Gastrocnemius medialis (tissue), 4 donors: ENCODE measurements around the gene CAPZA2. TPM values are rescaled to one million over a fixed set of nuclear protein-coding genes. Genes with fewer than 3 reads are reported as not detected.
"Not testable (repeated sequence)": the region's sequence is repeated elsewhere in the genome, so short reads cannot be mapped to it uniquely, and the experiment has no call there.

Experiments used
- ATAC-seq, 2 donors: fragments of 150-250 bp; one replicate each; pipeline ENCODE4 v1.9.1; 2016
- DNase-seq, 2 donors: peaks; one replicate each; pipeline ENCODE4 v3.0.0-alpha.2; 2019
- H3K27ac ChIP-seq, 4 donors: fragments of 200-600 bp; sonication (generic); 1 replicate in 1 of 4; 2 replicates in 3 of 4; pipeline ENCODE4 v1.5.1; 2016 to 2018; ENCODE audit warnings: mild to moderate bottlenecking in 2 of 4, moderate library complexity in 1 of 4
- H3K27me3 ChIP-seq, 3 donors: fragments of 200-600 bp; sonication (generic) in 2 of 3; 1 replicate in 1 of 3; 2 replicates in 2 of 3; pipeline versions ENCODE4 v1.5.1 to v1.6.0; 2016 to 2019; ENCODE audit warnings: mild to moderate bottlenecking in 1 of 3, moderate library complexity in 1 of 3
- H3K36me3 ChIP-seq, 2 donors: fragments of 200-600 bp; sonication (generic) in 1 of 2; one replicate each; pipeline ENCODE4 v1.5.1; 2017 to 2018
- H3K4me1 ChIP-seq, 2 donors: fragments of 200-600 bp; sonication (generic) in 1 of 2; one replicate each; pipeline ENCODE4 v1.5.1; 2016 to 2017; ENCODE audit warnings: mild to moderate bottlenecking in 2 of 2
- H3K4me3 ChIP-seq, 4 donors: fragments of 200-600 bp; sonication (generic) in 3 of 4; 1 replicate in 1 of 4; 2 replicates in 3 of 4; pipeline ENCODE4 v1.5.1; 2016 to 2019; ENCODE audit warnings: mild to moderate bottlenecking in 2 of 4
- H3K9me3 ChIP-seq, 3 donors: fragments of 200-600 bp; sonication (generic) in 2 of 3; 1 replicate in 1 of 3; 2 replicates in 2 of 3; pipeline ENCODE4 v1.5.1; 2016 to 2019
- CTCF ChIP-seq, 5 experiments: fragments of 450-650 bp in 3 of 5; fragments of 200-600 bp in 2 of 5; sonication (generic) in 2 of 5; IDR thresholded peaks in 4 of 5; conservative IDR thresholded peaks in 1 of 5; 1 replicate in 4 of 5; 2 replicates in 1 of 5; pipeline ENCODE4 v1.5.1; 2016 to 2019; ENCODE audit warnings: antibody characterized with exemption in 5 of 5, mild to moderate bottlenecking in 3 of 5, moderate library complexity in 3 of 5
- POLR2A ChIP-seq, 2 donors: fragments of 450-650 bp; IDR thresholded peaks; one replicate each; pipeline ENCODE4 v1.6.1; 2017; ENCODE audit warnings: antibody characterized with exemption in 2 of 2, mild to moderate bottlenecking in 2 of 2, moderate library complexity in 2 of 2
- in situ Hi-C, 4 donors: fragments of 200-750 bp; cut with MboI; loops; one replicate each; pipeline versions ENCODE4 v1.15.0 to v1.8.0; 2017; ENCODE audit warnings: low sequenced_read_pairs in 4 of 4
- intact Hi-C: fragments of 100-400 bp; cut with DNase I; formaldehyde crosslinking; loops from one replicate; pipeline ENCODE4 v1.15.1; 2023; ENCODE audit warnings: low total_unique reads
- total RNA-seq, 4 donors: library from RNA; depleted of rRNA; stranded (reverse); fragments of >200 nt; gene quantifications; one replicate each; pipeline versions ENCODE4 v1.1.0 to v1.2.3, GENCODE V29; 2016

The CAPZA2 gene
- total RNA-seq, 4 donors from 2014 or later = 110 to 158 (median 137) TPM

- intact Hi-C loops = loop anchor here (10.0 kb wide), 1 partner anchor 283 kb away; the partner anchor contains the start of gene MET
- no peaks in the 10 kb centered on the region for H3K9me3 ChIP-seq
- in situ Hi-C loops = loop anchor here in 1 of 4 donors (10.0 kb wide), 1 partner anchor 93 kb away; the partner anchor contains the start of gene CAPZA2
- H3K4me3 ChIP-seq = no peak overlapping the region
- TF ChIP-seq CTCF (IDR thresholded peaks at IDR 0.05 in 4 of 5, conservative IDR thresholded peaks at IDR 0.05 in 1 of 5) = no peak
- no peak for TF ChIP-seq POLR2A (IDR thresholded peaks at IDR 0.05)
- H3K27ac ChIP-seq = no peak overlapping the region
- DNase-seq (no peak), ATAC-seq (no peak)
- H3K27me3 ChIP-seq = no peaks in the 10 kb centered on the region
- no peaks in the 10 kb centered on the region for H3K36me3 ChIP-seq
- H3K4me1 ChIP-seq = peaks cover 23 to 28% of the 10 kb centered on the region in 2 donors
Observed at GRCh38 chr7:116957874-116958273, 95.5 kb downstream of the CAPZA2 start.

- H3K9me3 ChIP-seq, H3K27ac ChIP-seq, ATAC-seq, H3K4me3 ChIP-seq, H3K27me3 ChIP-seq, DNase-seq, H3K36me3 ChIP-seq, intact Hi-C loops: not testable (repeated sequence)
- in situ Hi-C loops = loop anchor here in 1 of 4 donors (5.0 kb wide), 1 partner anchor 40 kb away; no protein-coding TSS in a partner anchor
- H3K4me1 ChIP-seq = peaks cover 3 to 18% of the 10 kb centered on the region in 2 donors
Observed at GRCh38 chr7:116961966-116962673, 99.7 kb downstream of the CAPZA2 start.

GRCh38 chr7:116963234-116963633 lies 100.8 kb downstream of the CAPZA2 start:
- Histone ChIP-seq H3K4me1 (peaks cover 3 to 18% of the 10 kb centered on the region in 2 donors), H3K27me3 (no peaks in the 10 kb centered on the region), H3K36me3 (no peaks in the 10 kb centered on the region), H3K27ac (no peak overlapping the region), H3K9me3 (no peaks in the 10 kb centered on the region), H3K4me3 (no peak overlapping the region)
- DNase-seq (no peak), ATAC-seq (no peak)
- TF ChIP-seq POLR2A (IDR thresholded peaks at IDR 0.05) (no peak), CTCF (IDR thresholded peaks at IDR 0.05 in 4 of 5, conservative IDR thresholded peaks at IDR 0.05 in 1 of 5) (no peak)
- in situ Hi-C loops = loop anchor here in 1 of 4 donors (5.0 kb wide), 1 partner anchor 41 kb away; no protein-coding TSS in a partner anchor
- intact Hi-C loops = no loop called here

- no peak for DNase-seq
- Histone ChIP-seq H3K36me3 (no peaks in the 10 kb centered on the region), H3K4me1 (peaks cover 24 to 43% of the 10 kb centered on the region in 2 donors), H3K4me3 (no peak overlapping the region), H3K9me3 (no peaks in the 10 kb centered on the region), H3K27me3 (no peaks in the 10 kb centered on the region), H3K27ac (no peak overlapping the region)
- TF ChIP-seq POLR2A (IDR thresholded peaks at IDR 0.05) = no peak
- TF ChIP-seq CTCF (IDR thresholded peaks at IDR 0.05 in 4 of 5, conservative IDR thresholded peaks at IDR 0.05 in 1 of 5) = no peak
- in situ Hi-C loops (no loop called here), intact Hi-C loops (no loop called here)
- ATAC-seq = no peak
Observed at GRCh38 chr7:116966601-116967000, 104.2 kb downstream of the CAPZA2 start.

GRCh38 chr7:116967254-116967922 lies 105.0 kb downstream of the CAPZA2 start:
- in situ Hi-C loops = no loop called here
- peaks cover 24 to 43% of the 10 kb centered on the region in 2 donors for H3K4me1 ChIP-seq
- intact Hi-C loops = no loop called here

More at GRCh38 chr7:116967254-116967922, 105.0 kb downstream of the CAPZA2 start:
- Histone ChIP-seq H3K36me3 (no peaks in the 10 kb centered on the region), H3K9me3 (no peaks in the 10 kb centered on the region), H3K27ac (no peak overlapping the region), H3K4me3 (no peak overlapping the region), H3K27me3 (no peaks in the 10 kb centered on the region)
- DNase-seq = no peak
- TF ChIP-seq POLR2A (IDR thresholded peaks at IDR 0.05) = no peak
- no peak for TF ChIP-seq CTCF (IDR thresholded peaks at IDR 0.05 in 4 of 5, conservative IDR thresholded peaks at IDR 0.05 in 1 of 5)
- ATAC-seq = no peak
